ENCODE measurements around the gene TFAP2A.
A peak's percentile ranks its signal among the peaks of the same experiment; 100 is the strongest.

DNA sequence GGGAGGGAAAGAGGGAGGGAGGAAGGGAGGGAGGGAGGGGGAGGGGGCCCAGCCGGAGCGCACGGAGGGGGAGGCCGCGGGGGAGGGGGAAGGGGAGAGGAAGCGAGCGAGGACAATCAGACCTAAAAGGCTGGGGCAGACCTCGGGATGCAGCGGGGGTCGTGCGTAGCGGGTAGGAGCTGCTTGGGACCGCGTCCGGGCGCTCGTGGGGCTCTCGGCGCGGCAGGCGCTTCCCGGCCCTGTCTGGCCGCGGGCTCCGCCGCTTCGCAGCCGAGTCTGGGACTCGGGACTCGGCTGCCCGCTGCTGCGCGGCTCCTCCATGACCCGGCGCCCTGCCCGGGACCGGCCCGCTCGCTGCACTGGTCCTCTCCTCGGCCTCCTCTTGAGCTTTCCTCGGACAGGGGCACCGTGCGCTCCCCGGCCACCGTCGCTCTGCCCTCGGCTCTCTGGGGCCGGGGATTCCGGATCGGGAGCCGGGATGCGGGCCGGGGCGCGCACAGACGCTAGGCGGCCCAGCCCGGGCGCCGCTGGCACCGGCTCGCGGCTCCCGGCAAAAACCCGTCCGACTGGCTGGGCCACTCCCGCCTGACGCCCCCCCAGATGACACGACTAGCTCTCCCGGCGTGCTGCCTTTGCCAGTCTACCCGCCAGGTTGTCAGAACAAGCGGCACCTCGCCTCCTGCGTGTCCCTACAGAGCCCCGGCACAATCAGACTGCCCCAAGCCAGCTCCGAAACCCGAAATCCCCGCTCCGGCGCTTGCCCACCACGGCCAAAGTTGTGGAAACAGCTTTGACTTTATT is 2.2 kb downstream of the TFAP2A start:
- TF ChIP-seq, protein P1, sequence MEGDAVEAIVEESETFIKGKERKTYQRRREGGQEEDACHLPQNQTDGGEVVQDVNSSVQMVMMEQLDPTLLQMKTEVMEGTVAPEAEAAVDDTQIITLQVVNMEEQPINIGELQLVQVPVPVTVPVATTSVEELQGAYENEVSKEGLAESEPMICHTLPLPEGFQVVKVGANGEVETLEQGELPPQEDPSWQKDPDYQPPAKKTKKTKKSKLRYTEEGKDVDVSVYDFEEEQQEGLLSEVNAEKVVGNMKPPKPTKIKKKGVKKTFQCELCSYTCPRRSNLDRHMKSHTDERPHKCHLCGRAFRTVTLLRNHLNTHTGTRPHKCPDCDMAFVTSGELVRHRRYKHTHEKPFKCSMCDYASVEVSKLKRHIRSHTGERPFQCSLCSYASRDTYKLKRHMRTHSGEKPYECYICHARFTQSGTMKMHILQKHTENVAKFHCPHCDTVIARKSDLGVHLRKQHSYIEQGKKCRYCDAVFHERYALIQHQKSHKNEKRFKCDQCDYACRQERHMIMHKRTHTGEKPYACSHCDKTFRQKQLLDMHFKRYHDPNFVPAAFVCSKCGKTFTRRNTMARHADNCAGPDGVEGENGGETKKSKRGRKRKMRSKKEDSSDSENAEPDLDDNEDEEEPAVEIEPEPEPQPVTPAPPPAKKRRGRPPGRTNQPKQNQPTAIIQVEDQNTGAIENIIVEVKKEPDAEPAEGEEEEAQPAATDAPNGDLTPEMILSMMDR (IDR thresholded peaks at IDR 0.05), result peak in 2 of 6 experiments; percentile 7 to 18
- TF ChIP-seq POLR2A (IDR thresholded peaks at IDR 0.05), result no peak

All from thyroid gland (tissue), 4 donors.